GM19238 (cell line): ENCODE data around the gene TOLLIP.
"Not testable (repeated sequence)": the region's sequence is repeated elsewhere in the genome, so short reads cannot be mapped to it uniquely, and the experiment has no call there.

Experiments
- DNase-seq: peaks from one replicate; pipeline ENCODE4 v3.0.0; 2011; ENCODE audit warnings: low spot score; ENCODE audit not compliant: insufficient read length

Gene TOLLIP

GRCh38 chr11:1344056-1344635, 34.7 kb upstream of the TOLLIP start:
- no peak for DNase-seq

- no peak for DNase-seq
These were observed 34.1 kb upstream of the TOLLIP start for GRCh38 chr11:1343391-1344055.

DNA sequence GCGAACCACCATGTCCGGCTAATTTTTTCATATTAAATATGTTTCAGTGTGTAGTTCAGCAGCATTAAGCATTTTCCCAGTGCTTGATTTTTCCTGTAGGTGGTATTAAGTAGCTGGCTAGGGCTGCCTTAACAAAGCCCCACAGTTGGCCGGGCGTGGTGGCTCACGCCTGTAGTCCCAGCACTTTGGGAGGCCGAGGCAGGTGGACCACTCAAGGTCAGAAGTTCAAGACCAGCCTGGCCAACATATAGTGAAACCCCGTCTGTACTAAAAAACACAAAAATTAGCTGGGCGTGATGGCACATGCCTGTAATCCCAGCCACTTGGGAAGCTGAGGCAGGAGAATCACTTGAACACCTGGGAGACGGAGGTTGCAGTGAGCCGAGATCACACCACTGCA, 33.5 kb upstream of the TOLLIP start:
- no peak for DNase-seq

GRCh38 chr11:1341928-1342524, 32.6 kb upstream of the TOLLIP start:
- no peak for DNase-seq

- not testable (repeated sequence) for DNase-seq
These were observed 31.8 kb upstream of the TOLLIP start for GRCh38 chr11:1341226-1341625.

- no peak for DNase-seq
These were observed 30.7 kb upstream of the TOLLIP start for GRCh38 chr11:1340111-1340510.

GRCh38 chr11:1339066-1339675, 29.7 kb upstream of the TOLLIP start:
- DNase-seq = no peak

- no peak for DNase-seq
These were observed 29.0 kb upstream of the TOLLIP start for GRCh38 chr11:1338201-1339065.

DNA sequence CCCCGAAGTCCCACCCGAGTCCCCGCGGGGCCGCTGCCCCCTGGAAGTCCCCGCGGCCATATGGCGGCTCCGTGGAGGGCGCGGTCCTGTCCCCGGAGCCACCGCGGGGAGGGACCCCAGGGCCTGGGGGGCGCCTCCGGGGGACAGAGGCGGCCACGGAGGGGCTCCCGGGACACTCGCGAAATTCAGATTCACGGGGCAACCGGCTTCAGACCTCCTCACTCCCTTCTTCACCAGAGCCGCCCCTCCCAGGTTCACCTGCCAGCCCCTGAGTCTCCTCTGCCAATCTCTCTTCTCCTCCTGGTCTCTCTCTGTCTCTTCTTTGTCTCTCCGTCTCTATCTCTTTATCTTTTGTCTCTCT, 28.2 kb upstream of the TOLLIP start:
- DNase-seq = no peak

DNA sequence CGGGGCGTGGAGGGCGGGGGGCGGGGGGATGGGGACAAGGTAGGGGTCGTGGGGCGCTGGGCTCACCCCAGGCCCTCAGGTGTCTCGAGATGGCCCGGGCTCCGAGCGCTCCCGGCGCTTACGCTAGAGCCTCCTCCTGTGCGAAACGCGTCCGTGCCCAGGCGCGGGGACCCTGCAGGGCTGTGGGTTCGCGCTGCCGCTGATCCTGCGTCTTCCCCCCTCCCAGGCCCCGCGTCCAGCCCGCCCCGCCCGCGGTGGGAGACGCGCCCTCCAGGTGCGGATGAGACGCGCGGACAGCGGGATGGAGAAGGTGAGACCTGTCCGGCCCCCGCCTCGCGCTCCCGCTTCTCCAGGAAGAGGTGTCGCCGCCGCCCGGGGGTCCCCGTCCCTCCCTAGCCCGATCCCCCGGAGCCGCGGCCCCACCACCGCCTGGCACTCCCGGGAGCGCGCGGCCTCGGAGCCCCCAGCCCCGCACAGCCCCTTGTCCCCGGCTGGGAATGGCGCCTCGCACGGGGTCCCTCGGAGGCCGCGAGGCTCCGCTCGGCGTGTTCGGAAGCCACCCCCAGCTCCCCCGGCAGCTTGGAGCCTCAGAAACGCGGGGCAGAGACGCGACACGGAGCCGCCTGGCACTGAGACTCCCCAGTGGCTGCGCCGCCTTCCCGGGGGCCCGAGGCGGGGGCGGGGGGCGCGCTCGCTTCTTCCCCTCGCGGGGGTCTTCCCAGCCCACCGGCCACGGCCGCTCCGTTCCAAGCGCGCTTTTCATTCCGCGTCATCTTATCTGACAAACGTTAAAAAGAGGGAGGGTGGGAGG, 27.6 kb upstream of the TOLLIP start:
- DNase-seq = no peak

DNA sequence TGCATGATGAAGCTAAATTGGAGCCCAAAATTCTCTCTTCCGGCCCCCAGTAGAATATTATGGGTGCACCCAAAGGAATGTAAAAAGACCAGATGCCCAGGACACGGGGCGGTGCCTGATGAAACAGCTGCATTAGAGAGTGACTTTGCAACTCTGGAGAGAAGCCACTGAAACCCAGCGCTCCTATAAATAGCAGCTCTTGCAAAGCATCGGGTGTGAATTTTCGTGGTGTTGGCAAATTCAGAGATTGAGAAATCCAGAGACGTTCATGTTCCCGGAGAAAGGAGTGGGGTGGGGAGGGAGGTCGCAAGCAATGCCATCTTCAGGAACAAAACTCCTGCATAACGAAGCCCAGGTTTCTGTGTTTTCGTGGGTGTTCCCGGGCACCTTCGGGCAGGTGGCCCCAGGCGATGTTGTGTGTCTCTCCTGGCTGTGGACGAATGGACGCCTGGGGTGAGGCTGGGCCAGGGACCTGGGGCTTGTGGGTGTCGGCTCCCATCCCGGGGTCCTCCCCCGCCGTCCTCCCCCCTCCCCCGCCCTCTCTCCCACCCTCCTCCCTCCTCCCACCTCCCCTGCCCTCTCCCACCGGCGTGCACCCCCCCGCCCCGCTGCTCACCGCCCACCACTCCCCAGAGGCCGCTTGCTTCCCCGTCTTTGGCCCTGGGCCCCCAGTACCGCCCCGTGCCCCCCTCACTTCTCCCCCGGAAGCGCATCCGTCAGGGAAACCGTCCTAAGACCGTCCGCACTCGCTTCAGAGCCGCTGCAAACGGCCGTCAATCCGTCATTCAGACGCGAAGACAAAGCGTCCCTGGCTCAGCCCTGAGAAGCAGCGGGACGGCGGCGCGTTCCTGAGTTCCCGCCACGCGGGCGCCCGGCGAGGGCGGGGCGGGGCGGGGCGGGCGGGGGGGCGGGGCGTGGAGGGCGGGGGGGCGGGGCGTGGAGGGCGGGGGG, 26.7 kb upstream of the TOLLIP start:
- DNase-seq = peak; percentile 40

GRCh38 chr11:1335264-1335810, 25.9 kb upstream of the TOLLIP start:
- no peak for DNase-seq

GRCh38 chr11:1333860-1334259, 24.4 kb upstream of the TOLLIP start:
- no peak for DNase-seq

- no peak for DNase-seq
These were observed 23.8 kb upstream of the TOLLIP start for GRCh38 chr11:1333091-1333772.

DNA sequence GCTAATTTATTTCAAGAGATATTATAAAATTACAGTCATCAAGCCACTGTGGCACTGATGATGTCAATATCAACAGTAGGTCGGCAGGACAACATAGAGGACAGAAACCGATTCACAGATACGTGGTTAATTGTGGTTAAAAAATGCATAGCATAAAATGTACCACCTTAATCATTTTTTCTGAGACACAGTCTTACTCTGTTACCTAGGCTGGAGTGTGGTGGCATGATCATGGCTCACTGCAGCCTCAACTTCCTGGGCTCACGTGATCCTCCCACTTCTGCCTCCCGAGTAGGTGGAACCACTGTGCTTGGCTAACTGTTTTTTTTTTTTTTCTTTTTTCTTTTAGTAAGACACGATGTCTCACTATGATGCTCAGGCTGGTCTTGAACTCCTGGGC, 21.0 kb upstream of the TOLLIP start:
- DNase-seq = no peak

DNA sequence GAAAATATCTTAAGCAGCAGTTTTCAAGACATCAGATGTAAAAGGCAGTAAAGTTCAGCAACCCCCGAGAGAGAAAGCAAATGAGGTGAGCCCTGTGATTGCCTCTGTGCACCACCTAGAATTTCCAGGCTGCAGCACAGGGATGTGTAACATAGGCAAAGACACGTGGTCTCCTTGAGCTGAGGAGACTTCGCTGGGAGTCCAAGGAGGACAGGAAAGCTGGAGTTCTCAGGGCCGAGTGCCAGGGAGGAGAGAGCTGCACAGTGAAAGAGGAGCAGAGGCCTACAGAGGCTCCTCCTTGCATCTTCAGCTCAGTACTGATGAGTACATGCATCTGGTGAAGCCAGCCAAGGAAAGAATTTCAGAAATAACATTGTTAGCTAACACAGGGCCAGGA, 17.6 kb upstream of the TOLLIP start:
- no peak for DNase-seq

DNA sequence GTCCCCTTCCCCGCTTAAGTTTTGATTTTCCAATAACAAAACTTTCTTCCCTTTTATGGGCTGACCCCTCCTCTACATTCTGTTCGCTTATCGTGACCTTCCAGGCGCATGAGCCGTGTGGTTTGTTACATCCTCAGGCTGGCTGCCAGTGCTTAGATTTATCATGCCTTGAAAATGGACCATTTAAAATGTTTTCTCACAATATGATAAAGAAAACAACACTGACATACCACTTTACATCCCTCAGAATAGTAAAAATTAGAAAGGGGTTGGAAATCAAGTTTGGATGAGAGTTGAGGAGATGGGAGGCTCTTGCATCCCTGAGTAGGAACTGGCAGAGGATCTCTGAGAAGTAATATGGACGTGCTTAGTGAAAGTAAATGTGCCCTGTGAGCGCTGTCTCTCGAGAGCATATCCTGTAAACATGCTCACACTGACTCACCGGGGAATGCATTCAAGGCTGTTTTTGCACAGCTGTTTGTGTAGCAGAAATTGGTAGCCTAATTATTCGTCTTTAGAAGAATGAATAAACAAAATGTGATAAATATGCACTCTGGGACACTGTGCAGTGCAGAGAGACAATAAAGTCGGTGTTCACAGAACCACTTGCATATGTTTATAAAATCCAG, 17.1 kb upstream of the TOLLIP start:
- DNase-seq = no peak

GRCh38 chr11:1323774-1324173, 14.3 kb upstream of the TOLLIP start:
- no peak for DNase-seq
